ENCODE data around the gene TFEC.

GRCh38 chr7:115965796-115966475 is 64.6 kb downstream of the TFEC start:
- no peak for TF ChIP-seq CTCF (IDR thresholded peaks at IDR 0.05)
- no peak for TF ChIP-seq POLR2AphosphoS5 (IDR thresholded peaks at IDR 0.05)

Data from transverse colon (tissue), 4 donors.